Measurements from ENCODE around the gene MOBP.

MOBP gene

GRCh38 chr3:39423436-39423970, 44.0 kb upstream of the MOBP start:
- Histone ChIP-seq H3K27ac (no peak overlapping the region), H3K79me2 (ENCODE audit: insufficient read depth, low read depth) (no peaks in the 10 kb centered on the region), H3K4me1 (ENCODE audit: low read depth, poor library complexity, severe bottlenecking) (no peaks in the 10 kb centered on the region), H3K27me3 (ENCODE audit: insufficient read depth, low read depth) (no peaks in the 10 kb centered on the region), H2AFZ (ENCODE audit: low read depth) (no peak overlapping the region), H3K4me3 (IDR thresholded peaks at IDR 0.05; ENCODE audit: insufficient read depth, low read depth, low read length) (no peak overlapping the region), H3K4me2 (no peak overlapping the region), H4K20me1 (ENCODE audit: insufficient read depth) (no peaks in the 10 kb centered on the region), H3K9ac (no peak overlapping the region), H3K36me3 (ENCODE audit: insufficient read depth) (no peaks in the 10 kb centered on the region)
- no peak for TF ChIP-seq CTCF (conservative IDR thresholded peaks at IDR 0.05; ENCODE audit: low read depth, low read length)

GRCh38 chr3:39426312-39426711, 41.2 kb upstream of the MOBP start:
- Histone ChIP-seq H3K79me2 (ENCODE audit: insufficient read depth, low read depth) (no peaks in the 10 kb centered on the region), H3K36me3 (ENCODE audit: insufficient read depth) (no peaks in the 10 kb centered on the region), H3K9ac (no peak overlapping the region), H3K27me3 (ENCODE audit: insufficient read depth, low read depth) (no peaks in the 10 kb centered on the region), H3K4me2 (no peak overlapping the region), H3K27ac (no peak overlapping the region), H3K4me1 (ENCODE audit: low read depth, poor library complexity, severe bottlenecking) (no peaks in the 10 kb centered on the region), H3K4me3 (IDR thresholded peaks at IDR 0.05; ENCODE audit: insufficient read depth, low read depth, low read length) (no peak overlapping the region), H4K20me1 (ENCODE audit: insufficient read depth) (no peaks in the 10 kb centered on the region), H2AFZ (ENCODE audit: low read depth) (no peak overlapping the region)
- TF ChIP-seq CTCF (conservative IDR thresholded peaks at IDR 0.05; ENCODE audit: low read depth, low read length), result no peak

GRCh38 chr3:39427506-39427905, 40.0 kb upstream of the MOBP start:
- no peaks in the 10 kb centered on the region for H3K79me2 ChIP-seq (ENCODE audit: insufficient read depth, low read depth)
- no peak overlapping the region for H2AFZ ChIP-seq (ENCODE audit: low read depth)
- no peaks in the 10 kb centered on the region for H4K20me1 ChIP-seq (ENCODE audit: insufficient read depth)
- no peaks in the 10 kb centered on the region for H3K27me3 ChIP-seq (ENCODE audit: insufficient read depth, low read depth)
- TF ChIP-seq CTCF (conservative IDR thresholded peaks at IDR 0.05; ENCODE audit: low read depth, low read length), result no peak
- H3K4me1 ChIP-seq (ENCODE audit: low read depth, poor library complexity, severe bottlenecking), result no peaks in the 10 kb centered on the region
- H3K27ac ChIP-seq, result no peak overlapping the region
- no peak overlapping the region for H3K4me3 ChIP-seq (IDR thresholded peaks at IDR 0.05; ENCODE audit: insufficient read depth, low read depth, low read length)
- H3K9ac ChIP-seq, result no peak overlapping the region
- H3K4me2 ChIP-seq, result no peak overlapping the region
- H3K36me3 ChIP-seq (ENCODE audit: insufficient read depth), result no peaks in the 10 kb centered on the region

GRCh38 chr3:39428745-39429201, 38.7 kb upstream of the MOBP start:
- H3K27ac ChIP-seq, result no peak overlapping the region
- H3K36me3 ChIP-seq (ENCODE audit: insufficient read depth), result no peaks in the 10 kb centered on the region
- H4K20me1 ChIP-seq (ENCODE audit: insufficient read depth), result no peaks in the 10 kb centered on the region
- no peaks in the 10 kb centered on the region for H3K4me1 ChIP-seq (ENCODE audit: low read depth, poor library complexity, severe bottlenecking)
- no peak overlapping the region for H2AFZ ChIP-seq (ENCODE audit: low read depth)
- no peak overlapping the region for H3K4me3 ChIP-seq (IDR thresholded peaks at IDR 0.05; ENCODE audit: insufficient read depth, low read depth, low read length)
- H3K9ac ChIP-seq, result no peak overlapping the region
- no peak overlapping the region for H3K4me2 ChIP-seq
- H3K79me2 ChIP-seq (ENCODE audit: insufficient read depth, low read depth), result no peaks in the 10 kb centered on the region
- no peaks in the 10 kb centered on the region for H3K27me3 ChIP-seq (ENCODE audit: insufficient read depth, low read depth)
- no peak for TF ChIP-seq CTCF (conservative IDR thresholded peaks at IDR 0.05; ENCODE audit: low read depth, low read length)
